Hepatocyte (in vitro differentiated cells): ENCODE data around the gene EXOC1L. TPM values are rescaled to one million over a fixed set of nuclear protein-coding genes. Genes with fewer than 3 reads are reported as not detected.

Experiments
- DNase-seq: peaks from one replicate; pipeline ENCODE4 v3.0.0-alpha.2; 2016; ENCODE audit warnings: low spot score
- H2AFZ ChIP-seq: fragments of 200-600 bp; sonication (generic); 2 replicates; pipeline ENCODE4 v1.6.0; 2016; ENCODE audit warnings: antibody characterized with exemption, mild to moderate bottlenecking
- H3K27ac ChIP-seq: fragments of 200-600 bp; sonication (generic); 2 replicates; pipeline ENCODE4 v1.5.1; 2016; ENCODE audit warnings: mild to moderate bottlenecking
- H3K27me3 ChIP-seq: fragments of 200-600 bp; sonication (generic); 2 replicates; pipeline ENCODE4 v1.6.1; 2016
- H3K36me3 ChIP-seq: fragments of 200-600 bp; sonication (generic); replicated peaks from 2 replicates; pipeline ENCODE4 v1.5.1; 2016; ENCODE audit warnings: low read depth; ENCODE audit not compliant: insufficient read depth
- H3K4me1 ChIP-seq: fragments of 200-600 bp; sonication (generic); 2 replicates; pipeline ENCODE4 v1.5.1; 2016; ENCODE audit warnings: mild to moderate bottlenecking, moderate library complexity; ENCODE audit not compliant: insufficient read depth
- H3K4me2 ChIP-seq: fragments of 200-600 bp; sonication (generic); 2 replicates; pipeline ENCODE4 v1.6.0; 2016
- H3K4me3 ChIP-seq: fragments of 200-600 bp; sonication (generic); 2 replicates; pipeline ENCODE4 v1.5.1; 2016; ENCODE audit warnings: mild to moderate bottlenecking
- H3K79me2 ChIP-seq: fragments of 200-600 bp; sonication (generic); 2 replicates; pipeline ENCODE4 v1.6.0; 2017; ENCODE audit warnings: mild to moderate bottlenecking
- H3K9me2 ChIP-seq: fragments of 200-600 bp; sonication (generic); replicated peaks from 2 replicates; pipeline ENCODE4 v1.6.0; 2017; ENCODE audit warnings: mild to moderate bottlenecking; ENCODE audit not compliant: insufficient read depth
- H3K9me3 ChIP-seq: fragments of 200-600 bp; sonication (generic); 2 replicates; pipeline ENCODE4 v1.5.1; 2016; ENCODE audit warnings: low read depth, mild to moderate bottlenecking
- H4K20me1 ChIP-seq: fragments of 200-600 bp; sonication (generic); 2 replicates; pipeline ENCODE4 v1.6.0; 2016; ENCODE audit warnings: mild to moderate bottlenecking; ENCODE audit not compliant: insufficient read depth, poor library complexity, severe bottlenecking
- EZH2 ChIP-seq: fragments of 200-600 bp; sonication (generic); IDR thresholded peaks from 2 replicates; pipeline ENCODE4 v1.6.1; 2016; ENCODE audit warnings: antibody characterized with exemption, mild to moderate bottlenecking, borderline replicate concordance
- EZH2phosphoT487 ChIP-seq: fragments of 200-600 bp; sonication (generic); IDR thresholded peaks from one replicate; pipeline ENCODE4 v1.6.1; 2018; ENCODE audit warnings: antibody characterized with exemption, mild to moderate bottlenecking, low read depth, moderate library complexity; ENCODE audit not compliant: unreplicated experiment, severe bottlenecking
- WGBS: methylation state at CpG from one replicate; pipeline ENCODE4 v1.1.6; 2016; ENCODE audit warnings: low lambda C conversion rate; ENCODE audit errors: missing lambda C conversion rate; 5-methylcytosine and 5-hydroxymethylcytosine counted together
- polyA plus RNA-seq: library from polyadenylated mRNA; unstranded; fragments of >200 nt; fragmentation: Nextera tagmentation; extraction: Ambion mirVana; gene quantifications from 2 replicates; pipeline ENCODE4 v1.2.1, GENCODE V29; 2016
- total RNA-seq: library from RNA; depleted of rRNA; stranded (reverse); fragments of >200 nt; gene quantifications from 2 replicates; pipeline ENCODE4 v1.2.3, GENCODE V29; 2014
- TF ChIP-seq, protein P1 (sequence below): fragments of 200-600 bp; sonication (generic); IDR thresholded peaks from 2 replicates; pipeline ENCODE4 v1.5.1; 2016; ENCODE audit warnings: antibody characterized with exemption, mild to moderate bottlenecking; ENCODE audit not compliant: poor library complexity

Gene EXOC1L
- total and polyA plus RNA-seq, 2 experiments from 2014 or later, result not detected

DNA sequence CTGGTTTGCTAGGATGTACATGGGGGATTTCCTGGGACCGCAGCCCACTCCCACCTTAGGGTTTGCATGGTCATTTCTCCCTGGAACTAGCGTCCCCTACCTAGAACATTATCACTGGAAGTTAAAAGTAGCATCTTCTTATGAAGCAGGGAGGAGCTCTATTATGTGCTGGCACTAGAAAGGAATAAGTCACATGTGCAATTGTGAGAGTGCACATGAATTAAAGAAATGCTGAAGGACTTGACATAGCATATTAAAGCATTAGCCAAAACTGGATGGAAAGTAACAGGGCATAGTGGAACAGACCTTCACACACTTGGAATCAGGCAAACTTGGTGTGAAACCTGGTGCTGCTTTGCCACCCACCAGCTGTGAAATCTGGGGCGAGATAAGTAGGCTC, 2.7 kb downstream of the EXOC1L start:
- no peak overlapping the region for H3K4me3 ChIP-seq
- H3K4me1 ChIP-seq, result no peaks in the 10 kb centered on the region
- TF ChIP-seq EZH2phosphoT487 (no peak), EZH2 (no peak)
- TF ChIP-seq, protein P1, sequence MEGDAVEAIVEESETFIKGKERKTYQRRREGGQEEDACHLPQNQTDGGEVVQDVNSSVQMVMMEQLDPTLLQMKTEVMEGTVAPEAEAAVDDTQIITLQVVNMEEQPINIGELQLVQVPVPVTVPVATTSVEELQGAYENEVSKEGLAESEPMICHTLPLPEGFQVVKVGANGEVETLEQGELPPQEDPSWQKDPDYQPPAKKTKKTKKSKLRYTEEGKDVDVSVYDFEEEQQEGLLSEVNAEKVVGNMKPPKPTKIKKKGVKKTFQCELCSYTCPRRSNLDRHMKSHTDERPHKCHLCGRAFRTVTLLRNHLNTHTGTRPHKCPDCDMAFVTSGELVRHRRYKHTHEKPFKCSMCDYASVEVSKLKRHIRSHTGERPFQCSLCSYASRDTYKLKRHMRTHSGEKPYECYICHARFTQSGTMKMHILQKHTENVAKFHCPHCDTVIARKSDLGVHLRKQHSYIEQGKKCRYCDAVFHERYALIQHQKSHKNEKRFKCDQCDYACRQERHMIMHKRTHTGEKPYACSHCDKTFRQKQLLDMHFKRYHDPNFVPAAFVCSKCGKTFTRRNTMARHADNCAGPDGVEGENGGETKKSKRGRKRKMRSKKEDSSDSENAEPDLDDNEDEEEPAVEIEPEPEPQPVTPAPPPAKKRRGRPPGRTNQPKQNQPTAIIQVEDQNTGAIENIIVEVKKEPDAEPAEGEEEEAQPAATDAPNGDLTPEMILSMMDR, result no peak
- 90% methylated on average over 3 of the region's 3 CpGs for WGBS
- peaks cover 9% of the 10 kb centered on the region for H3K27me3 ChIP-seq
- no peak overlapping the region for H3K4me2 ChIP-seq
- no peaks in the 10 kb centered on the region for H3K79me2 ChIP-seq
- no peak for DNase-seq
- H4K20me1 ChIP-seq, result no peaks in the 10 kb centered on the region
- H2AFZ ChIP-seq, result no peak overlapping the region
- no peaks in the 10 kb centered on the region for H3K9me3 ChIP-seq
- H3K9me2 ChIP-seq, result no peaks in the 10 kb centered on the region
- no peaks in the 10 kb centered on the region for H3K36me3 ChIP-seq
- no peak overlapping the region for H3K27ac ChIP-seq

DNA sequence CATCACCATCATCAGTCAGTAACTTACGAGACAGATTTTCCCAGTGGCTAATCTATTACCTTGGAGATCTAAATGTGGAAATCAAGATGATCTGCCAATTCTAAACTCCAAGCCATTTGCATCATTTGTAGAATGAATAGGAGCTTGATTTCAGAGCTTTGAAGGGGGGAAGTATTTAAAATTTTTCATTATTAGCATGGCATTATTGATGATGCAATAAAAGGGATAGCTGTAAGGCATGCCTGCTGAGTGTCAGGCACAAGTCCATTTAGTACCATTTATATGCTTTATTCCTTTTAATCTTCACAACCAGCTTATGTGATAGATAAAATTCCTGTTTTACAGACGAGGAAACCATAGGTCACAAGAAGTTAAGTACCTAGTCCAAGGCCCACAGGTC, 5.3 kb downstream of the EXOC1L start:
- H3K27me3 ChIP-seq, result peaks cover 9% of the 10 kb centered on the region
- 53% methylated on average over 2 of the region's 2 CpGs for WGBS
- DNase-seq, result no peak

DNA sequence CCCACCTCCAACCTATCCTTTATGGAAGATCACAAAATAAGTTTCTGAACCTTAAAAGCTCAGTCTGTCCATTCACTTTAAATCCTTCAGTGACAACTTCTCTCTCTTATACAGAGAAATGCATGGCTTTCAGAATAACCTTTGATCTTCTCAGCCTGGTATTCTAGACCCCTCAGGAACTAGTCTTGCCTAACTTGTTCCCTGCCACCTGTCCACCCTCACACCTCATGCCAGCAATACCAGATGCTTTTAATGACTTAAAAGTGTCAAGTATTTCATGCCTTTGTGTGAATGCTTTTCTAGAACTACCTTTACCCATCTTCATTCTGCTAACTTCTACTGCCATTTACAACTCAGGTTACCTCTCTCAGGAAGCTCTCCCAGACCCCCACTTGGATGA, 7.4 kb downstream of the EXOC1L start:
- Histone ChIP-seq H3K4me1 (no peaks in the 10 kb centered on the region), H3K27ac (no peak overlapping the region), H3K9me3 (no peaks in the 10 kb centered on the region), H3K27me3 (no peaks in the 10 kb centered on the region), H3K4me2 (no peak overlapping the region), H4K20me1 (no peaks in the 10 kb centered on the region), H3K4me3 (no peak overlapping the region), H2AFZ (no peak overlapping the region), H3K9me2 (no peaks in the 10 kb centered on the region), H3K36me3 (no peaks in the 10 kb centered on the region), H3K79me2 (no peaks in the 10 kb centered on the region)
- DNase-seq, result no peak
- TF ChIP-seq, protein P1, result no peak
- TF ChIP-seq EZH2 (no peak), EZH2phosphoT487 (no peak)

More for the DNA sequence above, 5.3 kb downstream of the EXOC1L start:
- Histone ChIP-seq H2AFZ (no peak overlapping the region), H3K36me3 (no peaks in the 10 kb centered on the region), H4K20me1 (no peaks in the 10 kb centered on the region), H3K4me1 (no peaks in the 10 kb centered on the region), H3K79me2 (no peaks in the 10 kb centered on the region), H3K4me2 (no peak overlapping the region), H3K9me3 (no peaks in the 10 kb centered on the region), H3K9me2 (no peaks in the 10 kb centered on the region), H3K27ac (no peak overlapping the region), H3K4me3 (no peak overlapping the region)
- TF ChIP-seq, protein P1, result no peak
- TF ChIP-seq EZH2phosphoT487, result no peak
- TF ChIP-seq EZH2, result no peak

DNA sequence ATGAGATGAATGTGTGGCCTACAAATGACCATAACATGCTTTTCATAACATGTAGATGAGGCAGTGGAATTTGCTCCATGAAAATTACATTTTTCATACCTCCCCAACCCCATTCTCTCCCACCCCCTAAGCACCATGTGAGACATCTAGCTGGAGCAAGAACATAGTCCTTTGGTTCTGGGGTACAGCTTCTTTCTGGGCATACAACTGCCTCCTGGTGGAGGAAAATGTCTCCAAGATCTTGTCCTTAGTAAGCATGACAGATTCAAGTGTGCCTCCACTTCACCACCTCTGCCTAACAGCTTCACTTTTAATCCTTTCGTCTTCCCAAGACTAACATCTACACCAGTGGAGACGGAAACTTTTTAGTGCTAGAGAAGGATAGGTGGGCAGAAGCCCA, 8.0 kb downstream of the EXOC1L start:
- Histone ChIP-seq H3K4me1 (no peaks in the 10 kb centered on the region), H3K4me2 (no peak overlapping the region), H3K79me2 (no peaks in the 10 kb centered on the region), H2AFZ (no peak overlapping the region), H4K20me1 (no peaks in the 10 kb centered on the region), H3K4me3 (no peak overlapping the region), H3K36me3 (no peaks in the 10 kb centered on the region), H3K9me2 (no peaks in the 10 kb centered on the region), H3K9me3 (no peaks in the 10 kb centered on the region), H3K27ac (no peak overlapping the region), H3K27me3 (no peaks in the 10 kb centered on the region)
- TF ChIP-seq, protein P1, result no peak
- TF ChIP-seq EZH2, result no peak
- TF ChIP-seq EZH2phosphoT487, result no peak
- 70% methylated on average over 2 of the region's 2 CpGs for WGBS
- DNase-seq, result no peak
